NCI-H1092 treated with DMSO at 0.1 percent for 48 hours (cell line): ENCODE results near the gene NCCRP1.

Source experiments
- DNase-seq: peaks from one replicate; lab custom pipeline; 2025; lab: John Stamatoyannopoulos, UW

NCCRP1 gene, protein sequence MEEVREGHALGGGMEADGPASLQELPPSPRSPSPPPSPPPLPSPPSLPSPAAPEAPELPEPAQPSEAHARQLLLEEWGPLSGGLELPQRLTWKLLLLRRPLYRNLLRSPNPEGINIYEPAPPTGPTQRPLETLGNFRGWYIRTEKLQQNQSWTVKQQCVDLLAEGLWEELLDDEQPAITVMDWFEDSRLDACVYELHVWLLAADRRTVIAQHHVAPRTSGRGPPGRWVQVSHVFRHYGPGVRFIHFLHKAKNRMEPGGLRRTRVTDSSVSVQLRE

DNA sequence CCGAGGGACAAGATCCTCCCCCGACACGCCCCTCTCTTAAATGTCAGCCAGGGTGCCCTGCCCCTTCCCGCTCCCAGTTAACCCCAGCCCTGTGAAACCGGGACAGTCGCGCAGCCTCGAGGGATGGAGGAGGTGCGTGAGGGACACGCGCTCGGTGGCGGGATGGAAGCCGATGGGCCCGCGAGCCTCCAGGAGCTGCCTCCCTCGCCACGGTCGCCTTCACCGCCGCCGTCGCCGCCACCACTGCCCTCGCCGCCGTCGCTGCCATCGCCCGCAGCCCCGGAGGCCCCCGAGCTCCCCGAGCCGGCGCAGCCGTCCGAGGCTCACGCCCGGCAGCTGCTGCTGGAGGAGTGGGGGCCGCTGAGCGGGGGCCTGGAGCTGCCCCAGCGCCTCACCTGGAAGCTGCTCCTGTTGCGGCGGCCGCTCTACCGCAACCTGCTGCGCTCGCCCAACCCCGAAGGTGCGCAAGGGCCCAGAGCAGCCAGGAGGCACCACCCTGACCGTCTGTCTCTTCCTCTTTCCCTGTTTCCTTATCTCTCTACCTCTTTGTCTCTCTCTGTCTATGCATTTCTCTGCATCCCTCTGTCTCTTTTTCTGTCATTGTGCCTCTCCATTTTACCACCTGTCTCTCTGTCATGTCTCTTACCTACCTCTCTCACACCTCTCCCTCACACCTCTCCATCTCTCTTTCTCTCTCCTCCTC is at the start of gene NCCRP1:
Gene NCCRP1, plus strand, starts transcription at position 105 of the 703 bp plus-strand sequence. Its CDS starts 19 bp downstream, at position 124.
- DNase-seq: no peak

DNA sequence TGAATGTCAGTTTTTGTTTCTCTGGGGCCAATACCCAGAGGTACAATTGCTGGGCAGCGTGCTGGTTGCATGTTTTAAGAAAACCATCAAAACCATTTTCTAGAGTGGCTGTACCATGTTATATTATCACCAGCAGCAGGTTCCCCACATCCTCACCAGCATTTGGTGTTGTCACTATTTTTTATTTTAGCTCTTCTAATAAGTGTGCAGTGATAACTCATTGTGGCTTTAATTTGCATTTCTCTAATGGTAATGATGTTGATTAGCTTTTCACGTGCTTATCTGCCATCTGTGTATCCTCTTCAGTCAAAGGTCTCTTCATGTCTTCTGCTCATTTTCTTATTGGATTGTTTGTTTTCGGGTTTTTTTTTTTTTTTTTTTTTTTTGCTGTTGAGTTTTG is 49.3 kb upstream of the NCCRP1 start:
- DNase-seq: no peak

DNA sequence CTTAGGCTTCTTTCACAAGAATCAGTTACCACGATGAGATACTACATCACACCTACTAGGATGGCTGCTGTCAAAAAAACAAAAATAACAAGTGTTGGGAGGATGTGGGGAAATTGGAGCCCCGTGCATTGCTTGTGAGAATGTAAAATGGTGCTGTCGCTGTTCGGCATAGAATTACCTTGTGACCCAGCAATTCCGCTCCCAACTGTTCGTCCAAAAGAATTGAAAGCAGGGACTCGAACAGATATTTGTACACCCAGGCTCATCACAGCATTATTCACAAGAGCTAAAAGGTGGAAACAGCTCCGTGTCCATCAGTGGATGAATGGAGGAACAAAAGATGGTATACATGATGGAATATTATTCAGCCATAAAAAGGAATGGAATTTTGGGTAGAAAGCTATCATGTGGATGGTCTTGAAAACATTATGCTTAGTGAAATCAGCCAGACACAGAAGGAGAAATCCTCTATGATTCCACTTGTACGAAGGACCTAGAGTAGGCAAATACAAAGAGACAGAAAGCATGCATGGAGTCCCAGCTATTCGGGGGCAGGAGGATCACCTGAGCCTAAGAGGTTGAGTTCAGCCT is 47.7 kb upstream of the NCCRP1 start:
- DNase-seq: no peak

GRCh38 chr19:39150235-39150634 is 46.5 kb upstream of the NCCRP1 start:
- DNase-seq: no peak

DNA sequence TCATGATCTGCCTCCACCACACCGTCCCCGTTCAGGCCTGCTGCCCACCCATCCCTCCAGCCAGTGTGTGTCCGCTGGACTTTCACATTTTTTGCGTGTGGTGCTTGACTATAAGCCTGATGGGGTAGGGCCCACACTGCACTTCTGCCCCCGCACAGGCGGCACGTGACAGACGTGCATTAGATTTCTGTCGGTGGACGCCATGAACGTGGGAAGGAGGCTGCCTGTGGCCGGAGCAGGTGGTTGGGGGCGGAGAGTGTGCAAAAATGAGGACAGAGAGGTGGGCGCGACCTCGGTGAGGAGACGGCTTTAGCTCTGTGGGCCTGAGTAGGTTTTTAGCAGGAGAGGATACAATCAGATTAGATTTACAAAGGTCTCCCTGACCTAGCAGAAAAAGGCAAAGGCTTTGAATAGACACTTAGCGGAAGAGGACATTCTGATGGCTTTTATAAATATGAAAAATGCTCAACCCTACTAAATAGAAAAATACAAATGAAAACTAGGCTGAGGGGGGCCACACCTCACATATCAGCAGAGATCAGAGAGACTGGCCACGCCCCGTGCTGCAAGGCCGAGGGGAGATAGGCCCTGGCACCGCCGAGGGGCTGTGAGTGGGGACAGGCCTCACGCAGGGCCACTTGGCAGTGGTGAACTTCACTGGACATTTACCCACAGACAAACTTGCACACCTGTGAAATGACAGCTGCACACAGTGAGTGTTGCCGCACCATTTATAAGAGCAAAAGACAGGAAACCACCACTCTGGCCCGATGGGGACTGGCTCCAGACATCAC is 45.8 kb upstream of the NCCRP1 start:
- no peak for DNase-seq

- DNase-seq: no peak
These were observed 44.7 kb upstream of the NCCRP1 start for GRCh38 chr19:39152066-39152465.

DNA sequence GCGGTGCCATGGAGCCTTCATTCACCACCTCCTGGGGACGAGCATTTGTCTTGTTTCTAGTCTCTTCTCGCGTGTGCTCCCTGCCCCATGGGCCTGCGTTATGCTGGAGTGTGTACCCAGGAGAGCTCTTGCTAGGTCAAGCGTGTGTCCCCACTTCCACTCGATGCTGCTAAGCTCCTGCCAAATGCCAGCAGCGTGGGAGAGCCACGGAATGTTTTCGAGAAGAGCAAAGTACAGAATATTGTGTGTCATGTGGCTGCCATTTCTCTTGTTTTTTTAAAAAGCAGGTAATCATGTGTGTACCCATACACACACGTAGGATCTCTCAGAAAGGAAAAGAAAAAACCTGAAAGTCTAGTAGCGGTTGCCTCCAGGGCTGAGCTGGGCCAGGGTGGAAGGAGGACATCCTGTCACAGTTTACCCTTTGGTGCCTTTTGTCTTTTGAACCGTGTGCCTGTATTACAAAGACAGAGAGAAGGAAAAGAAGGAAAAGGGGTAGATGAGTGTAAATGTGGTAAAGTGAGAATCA is 42.6 kb upstream of the NCCRP1 start:
- DNase-seq: no peak

- no peak for DNase-seq
These were observed 42.1 kb upstream of the NCCRP1 start for GRCh38 chr19:39154629-39155100.

DNA sequence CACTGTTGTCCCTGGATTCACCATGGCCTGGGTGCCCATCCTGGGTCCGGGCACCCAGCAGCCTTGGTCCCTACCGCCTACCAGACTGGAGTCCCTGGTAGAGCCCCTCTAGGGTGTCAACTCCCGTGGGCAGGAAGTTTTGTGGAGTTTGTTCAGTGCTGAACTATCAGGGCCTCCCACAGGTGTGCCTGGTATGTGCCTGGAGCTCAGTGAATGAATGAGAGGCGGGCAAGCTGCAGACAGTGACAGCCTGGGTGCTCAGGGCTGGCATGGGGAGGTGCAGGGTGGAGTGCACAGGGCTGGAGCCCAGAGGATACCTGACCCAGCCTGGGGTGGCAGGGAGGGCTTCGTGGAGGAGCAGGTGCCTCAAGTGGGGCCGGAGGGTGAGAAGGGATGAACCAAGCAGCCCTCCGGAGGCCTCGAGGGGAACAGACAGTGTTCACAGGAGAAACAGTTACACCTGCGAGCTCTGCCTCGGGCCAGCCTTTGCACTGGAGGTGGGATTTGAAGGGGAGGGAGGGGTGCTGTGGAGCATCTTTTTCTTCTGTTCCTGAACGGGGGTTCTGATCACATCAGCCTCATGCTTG is 41.6 kb upstream of the NCCRP1 start:
- DNase-seq: no peak

GRCh38 chr19:39155741-39156140 is 41.0 kb upstream of the NCCRP1 start:
- DNase-seq: no peak

DNA sequence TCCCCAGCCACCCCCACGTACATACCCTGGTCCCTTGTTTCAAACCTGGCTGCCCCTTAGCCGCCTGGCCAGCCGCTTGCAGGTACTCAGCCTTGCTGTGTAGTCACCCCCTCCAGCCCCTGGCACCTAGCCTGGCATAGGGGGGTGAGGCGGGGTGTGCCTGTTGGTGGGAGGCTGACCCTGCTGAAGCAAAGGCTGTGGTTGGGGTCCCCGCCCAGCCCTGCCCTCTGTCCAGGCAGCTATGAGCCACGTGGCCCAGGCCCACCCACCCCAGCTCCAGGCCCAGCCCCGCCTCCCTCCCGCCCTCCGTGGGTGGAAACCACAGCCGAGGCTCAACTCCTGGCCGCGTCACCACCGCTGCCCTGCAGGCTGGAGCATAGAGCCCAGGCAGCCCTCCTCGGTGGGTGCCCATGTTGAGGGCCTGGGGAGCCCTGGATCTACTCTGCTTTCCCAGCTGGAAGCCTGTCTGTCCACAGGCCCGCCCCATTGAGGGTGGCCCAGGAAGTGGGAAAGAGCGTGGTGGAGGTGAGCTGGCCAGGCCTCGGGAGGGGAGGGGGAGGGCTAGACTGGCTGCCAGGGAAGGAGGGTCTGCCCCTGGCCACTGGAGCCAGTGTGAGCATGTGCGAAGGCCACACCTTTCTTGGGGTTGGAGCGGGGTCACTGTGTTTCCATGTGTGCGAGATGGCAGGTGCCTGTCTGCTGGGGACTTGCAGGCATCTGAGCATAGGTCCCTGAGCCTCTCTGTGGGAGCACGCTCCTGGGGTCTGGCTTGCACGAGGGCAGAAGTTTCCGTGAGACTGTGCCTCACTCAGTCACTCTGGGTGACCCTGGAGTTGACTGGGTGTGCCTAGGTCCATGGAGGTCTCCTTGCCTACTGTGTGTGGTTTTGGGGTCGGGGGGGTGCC is 40.2 kb upstream of the NCCRP1 start:
- no peak for DNase-seq

- DNase-seq: no peak
These were observed 39.3 kb upstream of the NCCRP1 start for GRCh38 chr19:39157275-39157996.

GRCh38 chr19:39157997-39158389 is 38.8 kb upstream of the NCCRP1 start:
- DNase-seq: no peak

DNA sequence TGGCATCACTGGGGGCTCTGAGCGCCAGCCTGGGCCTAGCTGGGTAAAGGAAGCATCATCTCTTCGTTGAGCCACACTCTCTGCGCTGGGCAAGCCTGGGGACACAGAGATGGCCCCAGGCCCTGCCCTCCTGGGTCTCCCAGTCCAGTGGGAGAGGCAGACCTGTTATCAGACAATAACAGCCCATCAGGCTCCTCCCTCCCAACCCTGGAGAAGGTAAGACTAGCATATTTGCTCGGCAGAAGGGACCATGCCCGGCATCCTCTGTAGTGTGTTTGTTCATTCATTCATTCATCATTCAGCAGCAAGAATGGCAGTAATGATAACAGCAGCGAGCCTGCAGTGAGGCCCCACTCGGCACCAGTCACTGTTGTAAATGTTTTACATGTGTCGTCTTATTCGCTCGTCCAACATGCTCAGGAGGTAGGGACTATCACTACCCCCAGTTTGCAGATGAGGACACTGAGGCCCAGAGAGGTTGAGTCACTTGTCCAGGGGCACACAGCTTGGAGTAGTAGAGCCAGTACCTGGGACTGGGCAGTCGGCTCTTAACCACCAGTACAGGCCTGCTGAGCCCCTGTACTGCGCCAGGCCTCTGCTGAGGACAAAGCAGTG is 38.0 kb upstream of the NCCRP1 start:
- DNase-seq: no peak

DNA sequence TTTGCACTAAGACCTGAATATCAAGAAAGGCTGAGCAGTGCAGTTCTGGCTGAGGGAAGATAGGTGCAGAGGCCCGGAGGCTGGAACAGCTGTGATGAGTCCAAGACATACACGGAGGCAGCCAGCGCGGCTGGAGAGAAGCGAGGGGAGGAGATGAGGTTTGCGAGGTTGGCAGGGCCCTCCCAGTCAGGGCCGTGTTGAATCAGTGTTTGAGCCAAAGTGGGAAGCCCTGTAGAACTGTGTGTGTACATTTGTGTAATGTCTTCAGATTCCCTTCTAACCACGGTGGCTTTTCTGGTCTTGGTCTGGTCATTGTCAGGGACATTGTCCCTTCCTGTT is 36.3 kb upstream of the NCCRP1 start:
- DNase-seq: no peak

GRCh38 chr19:39160889-39161672 is 35.7 kb upstream of the NCCRP1 start:
- no peak for DNase-seq

- no peak for DNase-seq
These were observed 34.2 kb upstream of the NCCRP1 start for GRCh38 chr19:39162441-39163043.

DNA sequence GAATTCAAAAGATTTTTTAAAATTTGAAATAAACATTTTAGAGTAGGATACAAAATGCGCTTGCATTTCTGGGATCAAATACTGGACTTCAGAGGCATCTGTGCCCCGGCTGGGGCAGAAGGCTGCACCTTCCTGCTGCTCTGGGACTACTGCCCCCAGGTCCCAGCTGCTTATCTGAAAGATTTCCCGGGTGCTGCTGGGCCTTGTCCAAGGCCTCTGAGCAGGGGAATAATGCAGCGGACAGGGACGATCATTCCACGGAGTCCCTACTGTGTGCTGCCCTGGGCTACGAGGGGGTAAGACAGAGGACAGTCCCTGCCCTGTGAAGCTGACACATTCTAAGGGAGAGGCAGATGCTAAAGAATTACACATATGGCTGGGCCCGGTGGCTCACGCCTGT is 33.1 kb upstream of the NCCRP1 start:
- no peak for DNase-seq
